SH-SY5Y (cell line): ENCODE data around the gene P4HA2.

Experiments used
- GATA2 ChIP-seq: IDR thresholded peaks from 2 replicates; pipeline ENCODE4 v1.6.1; 2011; ENCODE audit warnings: mild to moderate bottlenecking, low read depth, low read length
- GATA3 ChIP-seq: IDR thresholded peaks from 2 replicates; pipeline ENCODE4 v1.6.1; 2011; ENCODE audit warnings: low read depth, mild to moderate bottlenecking, low read length, moderate library complexity

P4HA2 gene

GRCh38 chr5:132211787-132212186, 15.9 kb downstream of the P4HA2 start:
- TF ChIP-seq GATA3 (no peak), GATA2 (no peak)

- no peak for TF ChIP-seq GATA3
- no peak for TF ChIP-seq GATA2
These were observed 16.7 kb downstream of the P4HA2 start for GRCh38 chr5:132210944-132211343.

GRCh38 chr5:132209901-132210545, 17.6 kb downstream of the P4HA2 start:
- TF ChIP-seq GATA3 (no peak), GATA2 (no peak)

- TF ChIP-seq GATA3: no peak
- TF ChIP-seq GATA2: no peak
These were observed 18.5 kb downstream of the P4HA2 start for GRCh38 chr5:132209131-132209530.

- TF ChIP-seq GATA2 (no peak), GATA3 (no peak)
These were observed 19.9 kb downstream of the P4HA2 start for GRCh38 chr5:132207778-132208177.

- TF ChIP-seq GATA2 (no peak), GATA3 (no peak)
These were observed 20.9 kb downstream of the P4HA2 start for GRCh38 chr5:132206782-132207181.

GRCh38 chr5:132205385-132206125, 22.1 kb downstream of the P4HA2 start:
- TF ChIP-seq GATA2 (no peak), GATA3 (no peak)

GRCh38 chr5:132204371-132205135, 23.1 kb downstream of the P4HA2 start:
- TF ChIP-seq GATA2 (no peak), GATA3 (no peak)

- no peak for TF ChIP-seq GATA2
- TF ChIP-seq GATA3: no peak
These were observed 23.7 kb downstream of the P4HA2 start for GRCh38 chr5:132203916-132204315.

GRCh38 chr5:132203464-132203818, 24.2 kb downstream of the P4HA2 start:
- TF ChIP-seq GATA2 (no peak), GATA3 (no peak)

GRCh38 chr5:132202711-132203463, 24.8 kb downstream of the P4HA2 start:
- TF ChIP-seq GATA3: no peak
- no peak for TF ChIP-seq GATA2

- TF ChIP-seq GATA2: no peak
- no peak for TF ChIP-seq GATA3
These were observed 28.5 kb downstream of the P4HA2 start for GRCh38 chr5:132199116-132199680.

- TF ChIP-seq GATA2: no peak
- no peak for TF ChIP-seq GATA3
These were observed 29.1 kb downstream of the P4HA2 start for GRCh38 chr5:132198571-132198970.

- TF ChIP-seq GATA2 (no peak), GATA3 (no peak)
These were observed 31.9 kb downstream of the P4HA2 start for GRCh38 chr5:132195727-132196126.
